Myocyte (in vitro differentiated cells): ENCODE measurements around the gene PPM1L. TPM values are rescaled to one million over a fixed set of nuclear protein-coding genes. Genes with fewer than 3 reads are reported as not detected.

Source experiments
- DNase-seq: peaks from one replicate; pipeline ENCODE4 v3.0.0-alpha.2; 2012; ENCODE audit warnings: low read depth
- total RNA-seq: library from RNA; depleted of rRNA; stranded (reverse); fragments of >200 nt; gene quantifications from 2 replicates; pipeline ENCODE4 v1.2.3, GENCODE V29; 2014

The PPM1L gene
- total RNA-seq, 1 donor from 2014 or later: 4.0 TPM

- DNase-seq: no peak
Measured at GRCh38 chr3:161083131-161083530, 327.1 kb downstream of the PPM1L start.

DNA sequence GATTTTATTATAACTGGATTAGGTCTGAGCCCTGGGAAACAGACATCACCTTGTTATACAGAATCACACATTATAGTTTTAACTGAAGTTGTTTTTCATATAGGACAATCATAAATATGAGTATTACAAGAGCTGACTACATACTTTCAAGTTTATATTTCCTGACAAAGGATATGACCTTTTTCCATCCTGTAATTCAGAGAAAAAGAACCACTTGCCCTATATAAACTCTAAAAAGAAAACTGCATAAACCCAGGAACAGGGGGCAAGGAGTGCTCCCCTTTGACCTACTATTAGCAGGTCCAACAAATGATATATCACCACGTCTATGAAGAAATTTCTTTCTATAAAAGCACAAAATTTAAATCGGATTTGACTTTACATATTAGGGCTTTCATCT lies 328.2 kb downstream of the PPM1L start:
- no peak for DNase-seq

DNA sequence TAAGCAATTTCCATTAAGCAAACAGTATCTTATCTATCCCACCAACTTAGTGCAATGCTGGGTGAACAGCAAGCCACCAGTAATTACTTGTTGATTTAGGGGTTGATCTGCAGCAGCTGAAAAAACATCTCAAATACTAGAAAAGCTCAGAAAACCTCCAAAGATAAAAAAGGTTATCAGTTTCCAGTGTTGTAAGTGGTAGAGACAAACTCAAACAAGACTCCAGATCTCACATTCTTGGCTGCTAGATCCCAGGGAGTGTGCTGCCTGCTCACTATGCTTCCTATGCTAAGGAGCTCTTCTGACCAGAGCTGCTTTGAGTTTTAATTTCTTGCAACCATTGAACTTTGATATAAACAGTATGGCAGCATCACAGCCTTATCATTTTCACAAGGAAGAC lies 337.9 kb downstream of the PPM1L start:
- no peak for DNase-seq

GRCh38 chr3:161096771-161097367 lies 340.8 kb downstream of the PPM1L start:
- no peak for DNase-seq

- DNase-seq: no peak
Measured at GRCh38 chr3:161100994-161101393, 345.0 kb downstream of the PPM1L start.

DNA sequence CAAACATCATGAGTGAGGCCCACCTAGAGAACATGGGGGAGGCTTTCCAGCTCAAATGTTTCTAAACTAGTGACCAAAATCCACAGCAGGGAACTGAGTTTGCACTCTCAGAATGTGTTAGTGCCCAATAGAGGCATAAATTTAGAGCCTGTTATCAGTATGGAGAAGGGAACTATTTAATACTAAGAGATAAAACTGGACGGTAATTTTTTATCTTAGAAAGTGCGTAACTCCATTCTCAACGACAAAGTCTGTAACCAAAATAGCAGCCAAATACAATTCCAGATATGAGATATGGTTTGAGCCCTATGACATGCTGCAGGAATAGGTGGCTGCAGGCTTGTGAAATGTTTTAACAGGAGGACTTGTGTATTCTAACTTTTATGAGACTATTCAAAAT lies 345.6 kb downstream of the PPM1L start:
- no peak for DNase-seq

GRCh38 chr3:161103776-161104385 lies 347.9 kb downstream of the PPM1L start:
- DNase-seq: no peak

GRCh38 chr3:161104561-161105551 lies 348.8 kb downstream of the PPM1L start, which contains the start of gene B3GALNT1:
TSS of gene B3GALNT1 (minus strand) at chr3:161105349. CDS start at chr3:161086754, 18,595 bp downstream.
- peak; percentile 28 for DNase-seq

- DNase-seq: no peak
Measured at GRCh38 chr3:161107311-161107710, 351.3 kb downstream of the PPM1L start.

GRCh38 chr3:161108840-161109239 lies 352.8 kb downstream of the PPM1L start:
- no peak for DNase-seq

GRCh38 chr3:161117646-161118045 lies 361.6 kb downstream of the PPM1L start:
- no peak for DNase-seq

GRCh38 chr3:161126495-161126894 lies 370.5 kb downstream of the PPM1L start:
- DNase-seq: no peak

Other genes starting within 250 kb of the PPM1L start
- 40.1 and 42.0 TPM in 2 replicates for gene KPNA4, start 190.7 kb upstream of the PPM1L start, total RNA-seq
- not detected in 2 replicates for gene ARL14, start 79.1 kb upstream of the PPM1L start, total RNA-seq